AG04450 (cell line): ENCODE measurements around the gene IFIT2. TPM values are rescaled to one million over a fixed set of nuclear protein-coding genes. Genes with fewer than 3 reads are reported as not detected.

Experiments used
- CTCF ChIA-PET: fragments of 300-600, 350-600 bp; formaldehyde crosslinking; extraction: SDS; loops from one replicate; lab custom pipeline; 2022; ENCODE audit warnings: antibody characterized with exemption, inconsistent platforms; lab: Charles Lee
- POLR2A ChIA-PET: fragments of 350-600 bp; formaldehyde crosslinking; extraction: SDS; loops from one replicate; lab custom pipeline; 2021; ENCODE audit warnings: antibody characterized with exemption, inconsistent platforms; lab: Yijun Ruan, JAX
- DNase-seq: peaks from one replicate; pipeline ENCODE4 v3.0.0-alpha.2; 2011; ENCODE audit warnings: low read depth, low spot score
- H3K27ac ChIP-seq: one replicate; pipeline ENCODE4 v1.5.1; 2012; ENCODE audit warnings: low read depth, low read length, control low read depth
- H3K27me3 ChIP-seq: one replicate; pipeline ENCODE4 v1.6.0; 2012; ENCODE audit warnings: low read length; ENCODE audit not compliant: control insufficient read depth, insufficient read depth
- H3K4me3 ChIP-seq: 2 replicates; pipeline ENCODE4 v1.5.1; 2011; ENCODE audit warnings: mild to moderate bottlenecking, low read depth, low read length, control low read depth
- H3K9me3 ChIP-seq: 2 replicates; pipeline ENCODE4 v1.5.1; 2012; ENCODE audit warnings: low read length; ENCODE audit not compliant: control insufficient read depth, insufficient read depth
- CTCF ChIP-seq: IDR thresholded peaks from 2 replicates; pipeline ENCODE4 v1.5.1; 2011; ENCODE audit warnings: low read depth, low read length, control low read depth, inconsistent platforms
- polyA plus RNA-seq: library from polyadenylated mRNA; depleted of rRNA; stranded (reverse); fragments of >200 nt; gene quantifications from 2 replicates; pipeline ENCODE4 v1.2.3, GENCODE V29; 2011

IFIT2 gene
- polyA plus RNA-seq, 1 experiment: 3.8 TPM

GRCh38 chr10:89263531-89263930, 38.3 kb upstream of the IFIT2 start:
- H3K4me3 ChIP-seq: no peak overlapping the region
- no peak for TF ChIP-seq CTCF
- H3K27ac ChIP-seq: no peak overlapping the region
- no peak for DNase-seq
- POLR2A ChIA-PET: no interaction called here
- CTCF ChIA-PET: interaction anchor here (1.6 kb wide), 1 partner anchor 106 kb away, joined by 9 read pairs; no protein-coding TSS in a partner anchor
- H3K9me3 ChIP-seq: peaks cover 13% of the 10 kb centered on the region
- no peaks in the 10 kb centered on the region for H3K27me3 ChIP-seq

GRCh38 chr10:89266721-89267453, 35.0 kb upstream of the IFIT2 start:
- POLR2A ChIA-PET: no interaction called here
- Histone ChIP-seq H3K9me3 (peaks cover 13% of the 10 kb centered on the region), H3K4me3 (no peak overlapping the region), H3K27me3 (no peaks in the 10 kb centered on the region), H3K27ac (no peak overlapping the region)
- CTCF ChIA-PET: interaction anchor here (0.6 kb wide), 1 partner anchor 103 kb away, joined by 3 read pairs; no protein-coding TSS in a partner anchor
- TF ChIP-seq CTCF: no peak
- no peak for DNase-seq

GRCh38 chr10:89269433-89270152, 32.3 kb upstream of the IFIT2 start:
- POLR2A ChIA-PET: interaction anchor here (0.6 kb wide), 1 partner anchor 123 kb away, joined by 7 read pairs; the partner anchor contains the start of gene IFIT1
- peaks cover 3% of the 10 kb centered on the region for H3K9me3 ChIP-seq
- CTCF ChIA-PET: interaction anchor here (2.4 kb wide), 1 partner anchor 100 kb away, joined by 13 read pairs; no protein-coding TSS in a partner anchor
- H3K4me3 ChIP-seq: no peak overlapping the region
- no peaks in the 10 kb centered on the region for H3K27me3 ChIP-seq
- TF ChIP-seq CTCF: no peak
- no peak overlapping the region for H3K27ac ChIP-seq
- DNase-seq: no peak

- no peak for DNase-seq
- Histone ChIP-seq H3K27ac (no peak overlapping the region), H3K4me3 (no peak overlapping the region), H3K27me3 (no peaks in the 10 kb centered on the region), H3K9me3 (no peaks in the 10 kb centered on the region)
- ChIA-PET CTCF (interaction anchor here (2.4 kb wide), 1 partner anchor 99 kb away, joined by 13 read pairs; no protein-coding TSS in a partner anchor), POLR2A (interaction anchor here (0.6 kb wide), 1 partner anchor 122 kb away, joined by 7 read pairs; the partner anchor contains the start of gene IFIT1)
- TF ChIP-seq CTCF: no peak
Measured at GRCh38 chr10:89270153-89270483, 31.7 kb upstream of the IFIT2 start.
